ENCODE data around the gene TLE3.

The TLE3 gene

DNA sequence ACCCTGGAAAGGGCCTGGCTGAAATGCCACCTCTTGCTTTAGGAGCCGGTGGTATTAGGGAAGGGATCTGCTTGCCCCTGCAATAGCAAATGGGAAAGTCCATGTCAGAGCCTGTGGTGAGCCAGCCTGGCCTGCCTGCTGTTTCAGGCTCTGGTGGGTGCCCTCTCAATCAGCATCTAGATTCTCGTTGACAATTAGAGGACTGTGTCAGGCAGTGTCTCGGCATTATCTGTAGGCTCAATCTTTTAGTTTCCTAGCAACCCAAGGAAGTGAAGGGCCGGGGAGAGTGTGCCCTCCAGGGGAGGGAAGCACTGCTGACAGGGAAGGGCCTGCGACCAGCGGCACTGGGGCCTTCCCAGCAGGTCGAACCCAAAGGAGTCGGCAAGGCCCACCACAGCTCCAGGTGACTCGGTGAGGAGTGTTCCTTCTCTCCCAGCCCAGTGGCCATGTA lies 42.1 kb downstream of the TLE3 start:
- TF ChIP-seq, protein P1, sequence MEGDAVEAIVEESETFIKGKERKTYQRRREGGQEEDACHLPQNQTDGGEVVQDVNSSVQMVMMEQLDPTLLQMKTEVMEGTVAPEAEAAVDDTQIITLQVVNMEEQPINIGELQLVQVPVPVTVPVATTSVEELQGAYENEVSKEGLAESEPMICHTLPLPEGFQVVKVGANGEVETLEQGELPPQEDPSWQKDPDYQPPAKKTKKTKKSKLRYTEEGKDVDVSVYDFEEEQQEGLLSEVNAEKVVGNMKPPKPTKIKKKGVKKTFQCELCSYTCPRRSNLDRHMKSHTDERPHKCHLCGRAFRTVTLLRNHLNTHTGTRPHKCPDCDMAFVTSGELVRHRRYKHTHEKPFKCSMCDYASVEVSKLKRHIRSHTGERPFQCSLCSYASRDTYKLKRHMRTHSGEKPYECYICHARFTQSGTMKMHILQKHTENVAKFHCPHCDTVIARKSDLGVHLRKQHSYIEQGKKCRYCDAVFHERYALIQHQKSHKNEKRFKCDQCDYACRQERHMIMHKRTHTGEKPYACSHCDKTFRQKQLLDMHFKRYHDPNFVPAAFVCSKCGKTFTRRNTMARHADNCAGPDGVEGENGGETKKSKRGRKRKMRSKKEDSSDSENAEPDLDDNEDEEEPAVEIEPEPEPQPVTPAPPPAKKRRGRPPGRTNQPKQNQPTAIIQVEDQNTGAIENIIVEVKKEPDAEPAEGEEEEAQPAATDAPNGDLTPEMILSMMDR (IDR thresholded peaks at IDR 0.05; ENCODE audit: low read depth, low read length), result no peak
- no peak overlapping the region for H3K4me3 ChIP-seq (ENCODE audit: low read depth, low read length)
- in situ Hi-C loops (cut with HindIII; ENCODE audit: low sequenced_read_pairs), result no loop called here
- DNase-seq (ENCODE audit: low read depth, low spot score), result no peak

- DNase-seq (ENCODE audit: low read depth, low spot score), result no peak
These were observed 42.8 kb downstream of the TLE3 start for GRCh38 chr15:70054884-70055387.

GRCh38 chr15:70054366-70054765 lies 43.4 kb downstream of the TLE3 start:
- no peak for DNase-seq (ENCODE audit: low read depth, low spot score)
- no peak overlapping the region for H3K4me3 ChIP-seq (ENCODE audit: low read depth, low read length)
- in situ Hi-C loops (cut with HindIII; ENCODE audit: low sequenced_read_pairs), result no loop called here
- TF ChIP-seq, protein P1 (IDR thresholded peaks at IDR 0.05; ENCODE audit: low read depth, low read length), result no peak

More at GRCh38 chr15:70054884-70055387, 42.8 kb downstream of the TLE3 start:
- in situ Hi-C loops (cut with HindIII; ENCODE audit: low sequenced_read_pairs), result no loop called here
- no peak overlapping the region for H3K4me3 ChIP-seq (ENCODE audit: low read depth, low read length)
- TF ChIP-seq, protein P1 (IDR thresholded peaks at IDR 0.05; ENCODE audit: low read depth, low read length), result no peak

- no peak for DNase-seq (ENCODE audit: low read depth, low spot score)
- in situ Hi-C loops (cut with HindIII; ENCODE audit: low sequenced_read_pairs), result no loop called here
- TF ChIP-seq, protein P1 (IDR thresholded peaks at IDR 0.05; ENCODE audit: low read depth, low read length), result no peak
- no peak overlapping the region for H3K4me3 ChIP-seq (ENCODE audit: low read depth, low read length)
These were observed 43.9 kb downstream of the TLE3 start for GRCh38 chr15:70053716-70054229.

- in situ Hi-C loops (cut with HindIII; ENCODE audit: low sequenced_read_pairs), result no loop called here
- no peak for DNase-seq (ENCODE audit: low read depth, low spot score)
- H3K4me3 ChIP-seq (ENCODE audit: low read depth, low read length), result no peak overlapping the region
- TF ChIP-seq, protein P1 (IDR thresholded peaks at IDR 0.05; ENCODE audit: low read depth, low read length), result no peak
These were observed 44.6 kb downstream of the TLE3 start for GRCh38 chr15:70053001-70053715.

DNA sequence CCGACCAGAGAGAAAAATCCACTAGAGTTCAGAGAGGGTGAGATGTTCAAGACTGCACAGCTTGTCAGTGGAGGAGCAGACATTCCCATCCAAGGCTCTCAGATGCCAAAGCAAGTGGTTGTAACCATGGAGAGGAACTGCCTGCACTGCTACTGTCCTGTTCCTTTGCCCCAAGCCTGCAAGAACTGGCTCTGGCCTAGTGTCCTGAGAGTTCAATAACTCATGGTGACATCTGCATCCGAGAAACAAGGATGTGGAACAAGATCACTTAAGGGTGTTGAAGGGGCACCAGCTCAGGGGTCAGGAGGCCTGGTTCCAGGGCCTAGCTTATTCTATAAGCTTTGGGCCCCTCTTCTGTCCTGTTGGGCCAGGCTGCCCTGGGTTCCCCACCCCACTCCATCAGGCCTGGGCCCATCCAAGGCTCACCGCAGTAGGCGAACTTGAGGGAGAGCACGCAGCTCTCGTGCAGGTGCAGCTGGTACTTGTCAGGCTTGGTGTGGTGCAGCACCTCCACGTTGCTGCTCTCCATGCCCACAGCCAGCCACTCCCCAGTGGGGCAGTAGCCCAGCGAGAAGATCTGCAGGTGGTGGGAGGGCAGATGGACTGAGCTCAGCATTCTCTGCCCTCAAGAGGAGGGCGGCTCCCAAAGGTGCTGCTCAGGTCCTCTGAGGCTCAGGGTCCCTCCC lies 45.6 kb downstream of the TLE3 start:
- no peak for DNase-seq (ENCODE audit: low read depth, low spot score)
- in situ Hi-C loops (cut with HindIII; ENCODE audit: low sequenced_read_pairs), result no loop called here
- TF ChIP-seq, protein P1 (IDR thresholded peaks at IDR 0.05; ENCODE audit: low read depth, low read length), result no peak
- H3K4me3 ChIP-seq (ENCODE audit: low read depth, low read length), result no peak overlapping the region

Data from astrocyte of the spinal cord (primary cell).